ENCODE results near the gene CRCP. TPM values are rescaled to one million over a fixed set of nuclear protein-coding genes. Genes with fewer than 3 reads are reported as not detected.

Gene CRCP
- total and polyA plus RNA-seq, 7 donors = 11.3 to 23.8 (median 13.5) TPM

GRCh38 chr7:66198956-66199355 lies 84.3 kb downstream of the CRCP start:
- no peak overlapping the region for H3K4me3 ChIP-seq
- DNase-seq (no peak), ATAC-seq (no peak)
- no peak overlapping the region for H3K27ac ChIP-seq
- intact Hi-C loops (cut with DNase I) = no loop called here
- H3K27me3 ChIP-seq (ENCODE audit: insufficient read depth in 3 of 3, low read length in 2 of 3) = peaks cover 0 to 1% (median 0%) of the 10 kb centered on the region in 3 donors
- H3K36me3 ChIP-seq (ENCODE audit: insufficient read depth in 1 of 2, low read depth in 1 of 2) = no peaks in the 10 kb centered on the region
- H3K9me3 ChIP-seq = no peaks in the 10 kb centered on the region
- 65 to 69% (median 66%) methylated on average over 4 of the region's 4 CpGs for WGBS, 3 donors
- no peaks in the 10 kb centered on the region for H3K4me1 ChIP-seq
- no peak for TF ChIP-seq CTCF (IDR thresholded peaks at IDR 0.05)

GRCh38 chr7:66202441-66202840 lies 87.8 kb downstream of the CRCP start:
- Histone ChIP-seq H3K27ac (no peak overlapping the region), H3K9me3 (no peaks in the 10 kb centered on the region), H3K4me1 (peaks cover 3% of the 10 kb centered on the region), H3K36me3 (ENCODE audit: insufficient read depth in 1 of 2, low read depth in 1 of 2) (no peaks in the 10 kb centered on the region), H3K4me3 (no peak overlapping the region), H3K27me3 (ENCODE audit: insufficient read depth in 3 of 3, low read length in 2 of 3) (peaks cover 0 to 27% (median 5%) of the 10 kb centered on the region in 3 donors)
- WGBS, 3 donors = 55 to 65% (median 63%) methylated on average over 8 of the region's 8 CpGs
- ATAC-seq (no peak), DNase-seq (no peak)
- intact Hi-C loops (cut with DNase I) = no loop called here
- TF ChIP-seq CTCF (IDR thresholded peaks at IDR 0.05) = no peak

Other genes starting within 250 kb of the CRCP start
- 10 to 100 TPM; 17.0 to 24.4 (median 21.2) TPM for gene VKORC1L1, start 241.8 kb upstream of the CRCP start, total RNA-seq
- gene VKORC1L1, start 241.8 kb upstream of the CRCP start, polyA plus RNA-seq = 10 to 100 TPM in 2 of 3 donors, 1 to 10 TPM in 1; 9.9 to 23.5 (median 14.2) TPM
- 10 to 100 TPM in 3 of 4 donors, 1 to 10 TPM in 1; 9.3 to 18.8 (median 11.9) TPM for gene GUSB, start 132.6 kb upstream of the CRCP start, total RNA-seq
- gene GUSB, start 132.6 kb upstream of the CRCP start, polyA plus RNA-seq = 10 to 100 TPM; 12.0 to 12.3 (median 12.2) TPM
- gene ASL, start 39.0 kb upstream of the CRCP start, total RNA-seq = 1 to 10 TPM; 4.3 to 8.6 (median 6.6) TPM
- 10 to 100 TPM in 1 of 3 donors, 1 to 10 TPM in 2; 3.3 to 32.9 (median 6.5) TPM for gene ASL, start 39.0 kb upstream of the CRCP start, polyA plus RNA-seq
- 1 to 10 TPM; 2.5 to 4.5 (median 2.9) TPM for gene TPST1, start 90.5 kb downstream of the CRCP start, total RNA-seq
- 1 to 10 TPM; 1.8 to 3.1 (median 2.8) TPM for gene TPST1, start 90.5 kb downstream of the CRCP start, polyA plus RNA-seq